ENCODE data around the gene CAB39L. TPM values are rescaled to one million over a fixed set of nuclear protein-coding genes. Genes with fewer than 3 reads are reported as not detected.

Gene CAB39L
- total RNA-seq, 2 donors from 2014 or later: 24.3 to 27.1 TPM

GRCh38 chr13:49357694-49358093, 86.2 kb downstream of the CAB39L start:
- H3K27me3 ChIP-seq: no peaks in the 10 kb centered on the region
- no peak for DNase-seq (ENCODE audit: low spot score)
- no peak overlapping the region for H3K4me3 ChIP-seq
- peaks cover 0 to 16% of the 10 kb centered on the region in 2 donors for H3K9me3 ChIP-seq
- TF ChIP-seq CTCF (IDR thresholded peaks at IDR 0.05): no peak
- peaks cover 0 to 4% of the 10 kb centered on the region in 2 donors for H3K4me1 ChIP-seq
- H3K36me3 ChIP-seq: peaks cover 15% of the 10 kb centered on the region
- peak overlapping the region; percentile 62 to 83 for H3K27ac ChIP-seq

GRCh38 chr13:49356223-49356622, 87.6 kb downstream of the CAB39L start:
- peaks cover 15% of the 10 kb centered on the region for H3K36me3 ChIP-seq
- no peak for TF ChIP-seq CTCF (IDR thresholded peaks at IDR 0.05)
- no peak overlapping the region for H3K4me3 ChIP-seq
- DNase-seq (ENCODE audit: low spot score): no peak
- H3K9me3 ChIP-seq: peaks cover 0 to 10% of the 10 kb centered on the region in 2 donors
- peaks cover 0 to 4% of the 10 kb centered on the region in 2 donors for H3K4me1 ChIP-seq
- peak overlapping the region; percentile 62 to 83 for H3K27ac ChIP-seq
- H3K27me3 ChIP-seq: no peaks in the 10 kb centered on the region

DNA sequence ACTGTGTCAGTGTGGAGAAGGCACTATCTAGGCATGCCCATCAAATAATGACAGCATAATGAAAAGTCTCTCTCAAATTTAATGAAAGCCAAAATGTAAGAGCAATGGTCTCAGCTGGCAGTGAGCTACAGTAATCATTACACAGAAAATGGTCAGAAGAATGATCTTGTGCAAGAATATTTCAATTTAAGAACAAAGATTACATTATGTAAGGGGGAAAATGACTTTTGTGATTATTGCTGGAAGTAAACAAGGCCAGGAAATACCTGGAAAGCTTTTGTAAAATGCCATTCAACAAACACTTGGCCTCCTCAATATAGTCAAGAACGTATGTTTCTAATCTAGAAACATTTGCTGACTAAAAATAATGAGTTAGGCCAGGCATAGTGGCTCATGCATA, 89.1 kb downstream of the CAB39L start:
- Histone ChIP-seq H3K4me1 (peaks cover 0 to 4% of the 10 kb centered on the region in 2 donors), H3K4me3 (no peak overlapping the region), H3K36me3 (peaks cover 15% of the 10 kb centered on the region), H3K27ac (no peak overlapping the region), H3K27me3 (no peaks in the 10 kb centered on the region), H3K9me3 (peaks cover 0 to 10% of the 10 kb centered on the region in 2 donors)
- DNase-seq (ENCODE audit: low spot score): no peak
- TF ChIP-seq CTCF (IDR thresholded peaks at IDR 0.05): no peak

GRCh38 chr13:49353908-49354307, 90.0 kb downstream of the CAB39L start:
- H3K27ac ChIP-seq: no peak overlapping the region
- H3K9me3 ChIP-seq: peaks cover 0 to 10% of the 10 kb centered on the region in 2 donors
- no peak for TF ChIP-seq CTCF (IDR thresholded peaks at IDR 0.05)
- H3K27me3 ChIP-seq: no peaks in the 10 kb centered on the region
- no peak overlapping the region for H3K4me3 ChIP-seq
- no peak for DNase-seq (ENCODE audit: low spot score)
- peaks cover 0 to 4% of the 10 kb centered on the region in 2 donors for H3K4me1 ChIP-seq
- peaks cover 8% of the 10 kb centered on the region for H3K36me3 ChIP-seq

- Histone ChIP-seq H3K27me3 (no peaks in the 10 kb centered on the region), H3K9me3 (peaks cover 0 to 10% of the 10 kb centered on the region in 2 donors), H3K36me3 (no peaks in the 10 kb centered on the region), H3K4me3 (no peak overlapping the region), H3K4me1 (peaks cover 0 to 4% of the 10 kb centered on the region in 2 donors), H3K27ac (no peak overlapping the region)
- TF ChIP-seq CTCF (IDR thresholded peaks at IDR 0.05): no peak
- DNase-seq (ENCODE audit: low spot score): no peak
Measured at GRCh38 chr13:49351871-49352270, 92.0 kb downstream of the CAB39L start.

DNA sequence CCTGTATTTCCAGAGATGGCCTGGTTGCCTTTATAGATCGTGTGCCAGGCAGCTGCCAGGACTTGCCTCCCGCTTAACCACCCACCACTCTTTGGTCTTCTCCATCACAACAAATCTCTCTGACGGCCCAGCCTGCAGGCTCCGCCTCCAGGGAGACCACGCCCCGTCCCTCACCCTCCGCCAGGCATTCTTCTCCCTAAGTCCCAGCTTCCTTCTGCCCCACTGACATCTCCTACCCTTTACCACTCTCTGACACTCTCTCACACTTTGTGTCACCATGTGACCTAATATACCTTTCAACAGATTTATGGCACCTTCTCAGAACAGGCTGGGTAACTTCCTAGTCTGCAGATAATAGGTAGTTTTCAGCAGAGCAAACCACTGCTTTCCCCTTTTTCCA, 95.1 kb downstream of the CAB39L start:
- Histone ChIP-seq H3K27ac (no peak overlapping the region), H3K27me3 (no peaks in the 10 kb centered on the region), H3K36me3 (no peaks in the 10 kb centered on the region), H3K4me3 (no peak overlapping the region), H3K9me3 (no peaks in the 10 kb centered on the region), H3K4me1 (no peaks in the 10 kb centered on the region)
- DNase-seq (ENCODE audit: low spot score): no peak
- no peak for TF ChIP-seq CTCF (IDR thresholded peaks at IDR 0.05)

Data from right atrium auricular region (tissue), 2 donors.